Activated CD4-positive, alpha-beta T cell treated with anti-CD3 and anti-CD28 coated beads for 24 hours (primary cell): ENCODE results near the gene ITIH3.

ENCODE experiments used
- DNase-seq, 2 donors: peaks; one replicate each; pipeline ENCODE4 v3.0.0-alpha.2; 2020; ENCODE audit warnings: low read depth in 2 of 2

ITIH3 gene

DNA sequence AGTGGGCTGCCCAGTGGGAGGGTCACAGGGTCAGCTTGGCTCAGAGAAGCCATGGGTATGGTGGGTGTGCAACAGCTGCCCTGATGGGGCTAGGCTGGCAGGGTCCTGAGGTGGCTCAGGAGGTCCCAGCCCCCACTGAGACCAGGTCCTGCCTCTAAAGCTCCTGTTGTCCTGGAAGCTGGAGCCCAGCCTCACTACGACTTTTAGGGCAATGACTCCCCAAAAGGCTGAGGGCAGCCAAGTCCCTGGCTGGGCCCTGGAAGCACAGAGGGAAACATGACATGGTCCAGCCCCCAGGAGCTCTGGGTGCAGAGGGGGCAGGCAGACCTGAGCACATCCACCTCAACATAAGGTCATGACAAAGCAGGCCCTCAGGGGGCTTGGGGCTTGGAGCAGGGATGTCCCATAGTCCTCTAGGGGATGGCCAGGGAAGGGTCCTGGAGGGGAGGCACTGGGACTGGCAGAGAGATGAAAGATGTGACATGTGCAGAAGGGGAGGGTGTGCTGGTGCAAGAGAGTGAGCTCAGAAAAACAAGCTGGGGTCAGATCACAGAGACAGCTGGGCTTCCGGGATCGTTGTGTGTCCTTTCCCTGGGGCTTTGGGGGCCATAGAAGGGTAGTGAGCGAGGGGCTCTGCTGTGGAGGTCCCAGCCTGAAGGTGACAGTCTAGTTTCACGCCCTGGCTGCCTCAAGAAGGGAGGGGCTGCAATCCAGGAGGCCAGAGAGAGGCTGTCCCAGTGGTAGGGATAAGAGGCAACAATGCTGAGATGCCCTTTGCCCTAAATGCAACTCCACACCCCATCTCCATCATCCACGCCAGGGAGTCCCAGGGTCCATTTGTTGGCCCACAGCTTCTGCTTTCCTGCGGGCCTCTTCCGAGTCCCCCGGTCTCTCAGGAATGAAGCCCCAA, 639 bp upstream of the ITIH3 start:
- no peak for DNase-seq

DNA sequence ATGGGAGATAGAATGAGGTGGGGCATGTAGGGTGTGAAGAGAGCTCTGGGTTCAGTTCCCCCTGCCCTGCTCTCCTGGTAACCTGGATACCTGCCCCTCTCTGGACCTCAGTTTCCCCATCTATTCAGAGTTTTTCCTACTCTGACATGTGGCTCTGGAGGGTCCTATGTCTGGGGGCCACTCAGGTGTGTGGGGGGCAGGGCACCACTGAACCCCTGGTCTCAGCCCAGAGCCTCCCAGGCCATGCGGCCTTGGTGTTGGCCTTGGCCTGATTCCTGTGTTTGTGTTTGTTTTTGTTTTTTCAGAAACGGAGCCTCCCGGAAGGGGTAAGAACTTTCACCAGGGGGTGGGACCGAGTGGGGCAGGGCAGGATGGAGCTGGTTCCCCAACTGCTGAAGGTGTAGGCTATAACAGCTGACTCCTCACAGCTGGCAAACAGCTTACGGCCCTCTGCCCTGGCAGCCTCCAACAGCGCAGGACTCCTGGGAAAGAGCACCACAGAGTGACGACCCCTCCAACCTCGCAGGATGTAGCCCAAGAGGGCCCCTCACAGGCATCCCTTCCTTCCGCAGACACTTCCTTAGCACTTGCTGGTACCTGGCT, 803 bp downstream of the ITIH3 start:
- no peak for DNase-seq

DNA sequence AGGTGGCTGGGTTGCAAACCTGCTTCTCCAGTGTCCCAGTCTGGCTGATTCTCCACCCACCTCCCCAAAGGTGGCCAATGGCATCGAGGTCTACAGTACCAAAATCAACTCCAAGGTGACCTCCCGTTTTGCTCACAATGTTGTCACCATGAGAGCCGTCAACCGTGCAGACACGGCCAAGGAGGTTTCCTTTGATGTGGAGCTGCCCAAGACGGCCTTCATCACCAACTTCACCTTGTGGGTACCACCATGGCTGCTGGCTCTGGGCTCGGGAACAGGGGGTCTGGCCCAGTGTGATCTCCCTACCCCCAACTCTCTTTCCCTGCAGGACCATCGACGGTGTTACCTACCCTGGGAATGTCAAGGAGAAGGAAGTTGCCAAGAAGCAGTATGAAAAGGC, 1.8 kb downstream of the ITIH3 start:
- DNase-seq, result no peak

DNA sequence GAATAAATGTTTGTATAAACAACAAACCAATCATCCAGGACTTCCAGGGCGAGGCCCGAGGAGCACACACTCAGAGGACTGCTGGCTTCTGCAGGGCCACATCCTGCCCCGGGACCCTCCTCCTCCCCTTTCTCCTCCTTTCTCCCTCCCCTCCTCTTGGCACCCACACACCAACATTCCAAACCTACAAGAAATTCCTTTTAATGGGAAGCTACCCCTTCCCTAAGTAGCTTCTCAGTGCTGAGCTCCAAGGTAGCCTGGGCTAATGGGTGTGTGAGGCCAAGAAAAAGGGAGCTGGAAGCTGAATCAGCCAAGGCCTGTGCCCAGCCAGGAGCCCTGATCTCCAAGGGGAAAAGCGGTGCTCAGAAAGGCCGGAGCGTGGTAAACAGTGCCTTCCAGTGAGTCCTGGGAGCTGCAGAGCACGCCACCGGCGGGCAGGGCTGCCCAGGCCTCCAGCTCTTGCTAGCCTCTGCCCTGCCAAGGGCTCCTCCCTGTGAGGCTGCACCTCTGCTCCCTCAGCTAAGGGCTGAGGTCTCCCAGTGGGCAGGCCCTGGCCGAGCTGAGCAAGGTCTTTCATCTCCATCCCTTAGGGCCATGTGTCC, 3.9 kb downstream of the ITIH3 start:
- no peak for DNase-seq

DNA sequence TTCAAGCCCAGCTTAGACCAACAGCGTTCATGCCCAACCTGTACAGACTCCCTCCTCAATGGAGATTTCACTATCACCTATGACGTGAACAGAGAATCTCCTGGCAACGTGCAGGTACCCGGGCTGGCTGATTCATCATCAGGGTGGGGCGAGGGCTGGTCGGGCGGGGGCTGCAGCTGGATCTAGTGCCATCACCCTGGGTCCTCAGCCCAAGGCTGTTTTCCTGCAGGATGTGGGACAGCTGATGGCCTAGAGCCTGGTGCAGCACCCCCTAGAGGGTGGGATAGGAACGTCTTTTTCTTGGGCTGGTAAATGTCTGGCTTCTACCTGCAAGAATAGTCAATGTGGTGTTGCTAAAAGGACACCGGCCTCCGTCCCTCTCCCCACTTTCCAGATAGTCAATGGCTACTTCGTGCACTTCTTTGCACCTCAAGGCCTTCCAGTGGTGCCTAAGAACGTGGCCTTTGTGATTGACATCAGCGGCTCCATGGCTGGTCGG, 4.4 kb downstream of the ITIH3 start:
- no peak for DNase-seq

DNA sequence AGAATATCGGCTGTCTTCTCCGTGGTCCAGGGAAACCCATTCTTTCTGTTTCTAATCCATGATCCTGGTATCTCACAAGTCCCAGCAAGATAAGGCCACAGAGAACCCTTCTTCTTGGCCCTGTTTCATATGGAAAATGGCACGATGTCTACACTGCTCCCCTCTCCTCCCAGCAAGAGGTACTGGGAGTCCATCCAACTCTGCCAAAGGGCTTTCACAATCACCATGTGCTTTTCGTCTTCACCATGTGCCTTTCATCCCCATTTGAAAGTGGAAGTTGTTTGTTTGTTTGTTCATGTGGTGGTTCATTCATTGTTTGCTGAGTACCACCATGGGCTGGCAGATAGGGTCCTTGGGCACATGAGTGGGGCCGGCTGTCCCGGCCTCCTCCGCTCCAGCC, 5.5 kb downstream of the ITIH3 start:
- no peak for DNase-seq

DNA sequence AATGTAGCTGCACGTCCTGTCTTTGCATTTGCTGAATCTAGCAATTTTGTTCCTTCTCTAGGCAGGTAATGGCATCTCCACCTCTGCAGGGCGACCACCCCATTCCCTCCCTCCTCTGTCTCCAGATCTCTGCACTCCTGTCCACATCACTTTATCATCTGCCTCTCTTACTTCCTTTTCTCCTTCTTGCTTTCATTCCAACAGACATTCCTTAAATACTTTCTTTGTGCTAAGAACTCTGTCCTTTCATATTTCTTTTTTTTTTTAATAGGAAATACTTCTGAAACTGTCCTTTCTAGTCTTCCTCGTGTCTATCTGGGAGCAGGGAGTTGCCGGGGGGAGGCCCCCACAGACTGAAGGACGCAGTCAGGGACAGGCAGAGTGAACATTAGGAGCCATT, 7.2 kb downstream of the ITIH3 start:
- no peak for DNase-seq

DNA sequence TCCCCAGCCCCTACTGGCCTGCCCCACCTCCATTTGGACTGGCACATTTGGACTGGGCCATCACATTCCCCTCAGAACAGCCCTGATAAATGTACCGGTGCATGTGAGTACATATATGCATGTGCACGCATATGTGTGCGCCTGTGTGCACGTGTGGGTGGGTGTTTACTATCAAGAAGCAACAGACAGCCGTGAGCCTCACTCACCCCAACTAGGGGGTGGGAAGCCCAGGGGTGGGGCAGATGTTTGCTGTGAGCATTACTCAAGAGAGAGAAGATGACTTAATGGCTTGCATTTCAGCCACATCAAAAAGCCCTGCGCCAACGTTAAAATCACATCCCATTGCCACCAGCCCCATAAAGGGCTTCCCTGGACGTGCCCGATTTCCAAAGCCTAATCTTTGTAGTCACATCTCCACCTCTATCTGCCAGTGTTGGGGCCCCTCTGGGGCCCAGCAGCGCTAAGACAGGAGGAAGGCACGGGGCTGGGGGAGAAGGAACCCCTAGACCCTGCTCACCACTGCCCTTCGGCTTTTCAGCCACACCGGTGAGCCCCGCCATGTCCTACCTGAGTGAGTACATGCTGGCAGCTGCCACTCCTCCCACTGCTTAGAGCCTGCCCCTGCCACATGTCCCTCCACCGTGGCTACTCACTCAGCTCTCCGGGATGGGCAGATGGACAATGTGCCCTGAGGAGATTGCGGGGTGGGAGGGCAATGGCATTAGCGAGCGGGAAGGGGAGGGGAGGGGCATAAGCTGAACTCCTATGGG, 10.9 kb downstream of the ITIH3 start:
- DNase-seq, result no peak

DNA sequence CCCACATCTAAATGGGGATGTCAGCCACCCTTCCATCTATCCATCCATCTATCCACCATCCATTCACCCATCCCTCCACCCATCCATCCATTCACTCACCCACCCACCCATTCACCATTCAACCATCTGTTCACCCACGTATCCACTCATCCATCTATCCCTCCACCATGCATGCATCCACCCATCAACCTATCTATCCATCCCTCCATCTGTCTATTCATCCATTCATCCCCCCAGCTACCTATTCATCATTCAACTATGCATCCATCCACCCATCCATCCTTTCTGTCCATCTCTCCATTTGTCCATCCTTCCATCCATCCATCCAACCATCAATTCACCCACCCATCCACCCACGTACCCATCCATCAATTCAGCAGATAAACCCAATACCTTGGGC, 14.6 kb downstream of the ITIH3 start:
- DNase-seq, result no peak

DNA sequence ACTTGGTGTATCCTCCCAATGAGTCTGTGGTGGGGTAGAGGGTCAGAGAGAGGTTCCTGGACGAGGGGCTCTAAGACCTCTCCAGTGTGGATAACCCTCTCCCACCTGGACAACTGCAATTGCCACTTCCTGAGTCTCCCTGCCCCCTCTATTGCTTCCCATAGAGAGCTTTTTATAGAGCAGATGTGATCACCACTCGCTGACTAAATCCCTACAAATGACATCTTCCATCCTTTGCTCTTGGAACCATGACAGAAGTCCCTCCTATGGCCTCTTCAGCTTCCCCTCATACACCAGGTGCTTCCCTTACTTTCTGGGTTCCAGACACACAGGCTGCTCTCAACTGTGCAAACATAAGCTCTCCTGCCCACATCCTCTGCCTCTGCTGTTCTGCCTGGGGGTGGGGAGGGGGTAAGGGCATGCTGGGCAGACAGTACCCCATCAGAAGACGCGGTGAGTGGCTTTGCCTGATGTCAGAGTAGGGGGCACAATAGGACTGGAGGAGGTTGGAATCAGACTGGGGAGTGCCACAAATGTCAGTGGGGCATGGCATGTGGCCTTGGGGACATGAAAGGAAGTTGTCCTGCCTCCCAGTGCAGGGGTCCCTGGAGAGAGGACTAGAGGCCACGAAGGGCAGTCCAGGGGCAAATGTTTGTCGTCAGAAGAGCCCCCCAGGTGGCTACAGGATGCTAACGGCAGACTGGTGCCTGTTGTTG, 15.2 kb downstream of the ITIH3 start:
- no peak for DNase-seq

DNA sequence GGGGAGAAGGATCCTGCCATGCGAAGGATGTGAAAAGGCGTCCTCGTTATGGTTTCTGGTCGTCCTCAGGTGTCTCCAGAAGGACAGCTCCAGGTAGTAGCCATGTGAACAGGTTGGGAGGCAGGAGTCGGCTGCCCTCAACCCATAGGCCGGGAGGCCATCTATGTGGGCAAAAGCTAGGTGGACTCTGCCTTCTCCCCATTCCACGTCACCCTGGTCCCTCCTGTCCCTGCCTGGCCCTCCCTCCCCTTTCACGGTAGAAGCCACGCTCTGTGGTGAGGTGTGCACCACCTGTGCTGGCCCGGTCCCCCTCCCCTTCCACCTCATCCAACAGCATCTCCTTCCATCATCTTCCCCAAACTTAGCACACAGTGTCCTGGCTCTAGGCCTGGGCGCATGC, 16.3 kb downstream of the ITIH3 start:
- DNase-seq, result no peak

DNA sequence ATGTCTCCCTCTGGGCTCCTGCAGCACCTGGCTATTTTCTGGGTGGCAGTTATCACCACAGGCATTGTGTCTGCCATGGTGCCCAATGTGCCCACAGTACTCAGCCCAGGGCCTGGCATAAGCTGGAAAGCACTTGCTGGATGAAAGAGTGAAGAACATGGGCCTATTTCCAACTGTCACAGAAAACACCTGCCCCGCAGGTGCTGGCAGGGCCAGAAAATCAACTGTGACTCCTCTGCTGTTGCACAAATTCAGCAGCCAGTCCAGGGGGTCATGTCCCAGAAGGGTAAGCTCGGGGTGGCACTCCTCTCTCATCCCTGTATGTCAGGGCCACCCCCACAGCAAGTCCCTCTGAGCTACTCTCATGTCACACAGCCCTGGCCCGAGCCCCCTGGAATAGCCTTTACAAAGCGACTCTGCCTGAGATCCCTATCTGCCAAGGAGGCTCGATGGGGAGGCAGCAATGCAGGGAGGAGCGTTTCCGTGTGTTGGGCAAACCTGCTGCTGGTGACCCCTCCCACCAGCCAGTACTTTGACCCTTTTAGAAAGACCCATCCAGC, 16.9 kb downstream of the ITIH3 start:
- no peak for DNase-seq

DNA sequence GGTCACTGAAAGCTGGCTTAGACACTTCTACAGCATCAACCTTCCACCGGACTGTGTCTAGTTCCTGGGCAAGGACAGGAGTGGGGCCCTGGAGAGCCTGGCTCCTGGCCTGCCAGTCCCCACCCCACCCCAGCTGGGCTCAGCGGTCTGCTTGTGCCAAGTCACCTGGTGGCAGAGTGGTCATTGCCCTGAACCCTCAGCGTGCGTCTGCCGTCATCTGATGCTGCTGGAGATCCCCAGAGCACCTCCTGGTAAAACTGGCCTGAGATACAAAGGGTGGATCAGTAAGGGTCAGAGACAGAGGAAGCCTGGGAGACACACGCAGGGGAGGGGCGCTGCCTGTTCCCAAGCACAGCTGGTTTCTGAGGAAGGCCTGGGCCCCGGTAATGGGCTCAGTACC, 19.2 kb downstream of the ITIH3 start:
- no peak for DNase-seq

DNA sequence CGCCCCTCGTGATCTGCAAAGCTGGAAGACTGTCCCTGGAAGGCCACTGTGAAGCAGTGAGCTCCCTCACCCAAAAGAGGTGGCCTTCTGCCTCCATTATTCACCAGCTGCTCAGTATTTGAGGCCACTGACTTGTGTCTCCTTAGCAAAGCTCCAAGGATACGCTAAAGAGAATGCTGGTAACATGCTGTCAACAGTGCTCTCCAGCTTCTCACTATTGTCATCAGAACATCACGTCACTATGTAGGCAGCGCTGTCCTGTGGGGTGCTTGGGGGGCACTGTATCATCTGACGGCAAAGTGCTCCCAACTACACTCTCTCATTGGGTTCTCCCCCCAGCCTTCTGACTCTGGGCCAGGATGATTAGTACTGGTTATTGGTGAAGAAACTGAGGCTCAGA, 21.6 kb downstream of the ITIH3 start:
- no peak for DNase-seq

DNA sequence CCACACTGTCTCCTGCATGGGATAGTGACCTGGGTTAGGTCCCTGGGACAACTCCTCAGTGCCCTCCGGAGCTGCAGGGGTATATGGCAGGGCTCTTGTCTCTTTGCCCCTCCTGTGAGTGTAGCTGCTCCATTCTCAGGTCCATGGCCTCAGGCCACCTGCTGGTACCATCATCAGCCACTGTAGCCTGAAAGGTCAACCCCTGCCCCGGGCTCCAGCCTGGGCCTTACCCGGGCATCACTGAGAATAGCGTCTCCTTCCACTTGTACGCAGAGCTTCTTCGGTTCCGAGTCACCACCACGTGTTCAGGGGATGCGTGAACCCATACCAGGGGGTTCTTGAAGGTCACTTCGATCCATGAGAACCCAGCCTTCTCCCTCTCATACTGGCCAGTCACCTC, 22.1 kb downstream of the ITIH3 start:
- no peak for DNase-seq

DNA sequence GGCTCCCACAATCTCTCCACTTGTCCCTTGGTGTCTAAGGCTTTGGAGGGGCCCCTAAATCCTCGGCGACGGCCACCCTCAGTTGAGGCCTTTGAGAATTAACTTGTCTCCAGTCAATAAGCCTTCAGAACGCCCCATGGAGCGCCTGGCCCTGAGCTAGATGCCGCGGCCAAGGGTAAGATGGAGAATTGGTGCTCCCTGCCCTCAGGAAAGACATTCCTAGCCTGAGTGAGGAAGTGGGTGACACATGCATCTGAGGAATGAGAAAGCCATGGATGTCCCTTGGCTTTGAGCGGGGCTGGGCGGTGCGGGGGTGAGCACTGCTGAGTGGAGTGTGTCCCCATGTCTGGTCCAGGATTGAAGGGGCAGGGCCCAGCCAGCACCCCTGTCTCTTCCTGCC, 22.6 kb downstream of the ITIH3 start:
- no peak for DNase-seq

DNA sequence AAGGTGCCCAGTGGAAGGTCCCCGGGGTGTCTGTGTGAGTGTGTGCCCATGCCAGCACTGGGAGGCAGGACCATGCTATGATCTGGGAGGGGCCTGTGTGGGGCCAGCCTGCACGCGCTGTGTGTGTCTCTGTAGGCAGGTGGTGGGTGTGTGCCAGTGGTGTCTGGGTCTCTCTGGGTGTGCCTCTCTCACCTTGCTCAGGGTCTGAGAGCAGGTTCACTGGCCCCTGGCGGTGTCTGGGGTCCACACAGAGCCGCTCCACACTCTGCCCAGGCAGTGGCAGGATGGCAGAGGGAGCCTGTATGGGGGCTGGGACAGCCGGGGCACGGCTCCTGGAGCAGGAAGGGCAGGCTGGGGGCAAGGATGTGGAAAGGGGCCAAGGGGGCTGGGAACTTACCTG, 23.3 kb downstream of the ITIH3 start:
- DNase-seq, result no peak

DNA sequence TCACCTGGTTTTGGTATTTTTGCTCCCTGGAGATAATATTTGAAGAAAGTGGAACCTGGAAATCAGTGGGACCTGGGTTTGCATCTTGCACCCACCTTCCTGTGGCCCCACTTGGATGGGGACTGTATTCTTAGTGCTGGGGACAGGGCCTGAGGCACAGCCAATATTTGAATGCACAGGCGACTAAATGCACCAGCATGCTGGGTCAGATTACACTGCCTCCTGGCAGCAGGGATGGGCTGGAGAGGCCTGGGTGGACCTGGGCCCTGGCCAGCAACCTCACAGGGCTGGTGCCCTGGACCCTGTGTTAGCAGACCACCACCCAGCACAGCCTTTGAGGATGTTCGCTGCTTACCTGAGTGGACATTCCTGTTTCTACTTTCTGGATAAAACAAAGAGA, 25.3 kb downstream of the ITIH3 start:
- no peak for DNase-seq

DNA sequence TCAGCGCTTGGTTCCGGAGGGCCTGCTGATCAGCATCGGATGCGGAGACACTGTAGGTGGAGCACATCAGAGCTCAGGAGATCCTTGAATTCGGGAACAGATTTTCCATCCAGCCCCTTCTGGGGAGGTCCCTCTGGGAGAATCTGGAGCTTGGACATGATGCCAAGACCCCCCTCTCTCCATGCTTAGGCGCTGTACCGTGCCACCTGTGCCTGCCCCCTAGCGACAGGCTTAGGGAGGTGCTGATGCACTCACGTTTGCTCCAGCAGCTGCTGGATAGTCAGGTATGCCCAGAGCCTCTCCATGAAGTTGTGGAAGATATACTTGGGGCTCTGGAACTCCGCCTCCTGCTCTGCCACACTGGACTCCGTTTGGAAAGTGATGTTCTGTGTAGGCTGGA, 26.1 kb downstream of the ITIH3 start:
- peak; percentile 2 to 17 for DNase-seq

DNA sequence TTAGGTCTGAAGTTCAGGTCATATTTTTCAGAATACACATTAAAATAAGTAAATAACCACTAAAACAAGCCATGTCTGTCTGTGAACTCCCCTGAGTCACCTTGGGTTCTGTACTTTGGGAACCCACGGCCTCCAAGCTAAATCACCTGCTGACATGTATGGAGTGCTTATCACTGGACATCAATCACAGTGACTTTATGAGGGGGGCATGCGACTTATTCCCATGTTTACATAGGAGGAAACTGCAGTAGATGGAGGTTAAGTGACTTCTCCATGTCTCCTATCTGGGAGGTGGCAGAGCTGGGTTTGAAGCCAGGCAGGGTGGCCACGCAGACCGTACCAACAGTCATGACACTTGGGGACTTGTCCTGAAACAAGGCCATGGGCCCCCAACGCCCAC, 27.8 kb downstream of the ITIH3 start:
- no peak for DNase-seq

DNA sequence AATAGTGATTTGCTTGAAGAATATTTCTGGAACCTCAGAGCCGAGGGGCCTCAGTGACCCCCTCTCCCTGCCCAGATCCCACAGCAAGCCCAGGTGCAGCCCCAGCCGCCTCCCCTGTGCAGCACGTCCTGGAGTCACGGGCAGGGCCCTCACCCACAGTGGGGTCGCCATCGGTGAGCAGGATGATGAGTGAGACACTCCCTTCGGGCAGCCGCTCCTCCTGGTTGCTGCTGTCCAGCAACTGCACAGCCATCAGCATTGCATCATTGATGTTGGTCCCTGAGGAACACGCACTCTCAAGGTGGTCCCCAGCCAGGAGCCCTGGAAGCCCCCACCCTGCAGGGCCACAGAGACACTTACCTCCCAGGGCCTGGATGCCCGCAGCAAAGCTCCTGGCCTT, 29.4 kb downstream of the ITIH3 start:
- no peak for DNase-seq
